ENCODE data around the gene KCTD21.

GRCh38 chr11:78139422-78140391 is 48.7 kb downstream of the KCTD21 start, which contains the start of gene ALG8:
- TF ChIP-seq, protein P1, sequence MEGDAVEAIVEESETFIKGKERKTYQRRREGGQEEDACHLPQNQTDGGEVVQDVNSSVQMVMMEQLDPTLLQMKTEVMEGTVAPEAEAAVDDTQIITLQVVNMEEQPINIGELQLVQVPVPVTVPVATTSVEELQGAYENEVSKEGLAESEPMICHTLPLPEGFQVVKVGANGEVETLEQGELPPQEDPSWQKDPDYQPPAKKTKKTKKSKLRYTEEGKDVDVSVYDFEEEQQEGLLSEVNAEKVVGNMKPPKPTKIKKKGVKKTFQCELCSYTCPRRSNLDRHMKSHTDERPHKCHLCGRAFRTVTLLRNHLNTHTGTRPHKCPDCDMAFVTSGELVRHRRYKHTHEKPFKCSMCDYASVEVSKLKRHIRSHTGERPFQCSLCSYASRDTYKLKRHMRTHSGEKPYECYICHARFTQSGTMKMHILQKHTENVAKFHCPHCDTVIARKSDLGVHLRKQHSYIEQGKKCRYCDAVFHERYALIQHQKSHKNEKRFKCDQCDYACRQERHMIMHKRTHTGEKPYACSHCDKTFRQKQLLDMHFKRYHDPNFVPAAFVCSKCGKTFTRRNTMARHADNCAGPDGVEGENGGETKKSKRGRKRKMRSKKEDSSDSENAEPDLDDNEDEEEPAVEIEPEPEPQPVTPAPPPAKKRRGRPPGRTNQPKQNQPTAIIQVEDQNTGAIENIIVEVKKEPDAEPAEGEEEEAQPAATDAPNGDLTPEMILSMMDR (IDR thresholded peaks at IDR 0.05; ENCODE audit: low read length), result no peak
- TF ChIP-seq EZH2 (optimal IDR thresholded peaks at IDR 0.05; ENCODE audit: low read depth, low read length), result no peak
